Activated CD8-positive, alpha-beta memory T cell treated with anti-CD3 and anti-CD28 coated beads, Interleukin-2, amount 10 ng/mL, durations not matched to agents 7 days and 5 days (primary cell): ENCODE measurements around the gene ARMC7. TPM values are rescaled to one million over a fixed set of nuclear protein-coding genes. Genes with fewer than 3 reads are reported as not detected.
A peak's percentile ranks its signal among the peaks of the same experiment; 100 is the strongest.

Source experiments
- ATAC-seq: fragments of 150-1000 bp; cut with Tn5 transposase; one replicate; pipeline ENCODE4 v1.10.0; 2021; ENCODE audit warnings: moderate library complexity
- CTCF ChIA-PET: fragments of 350-600 bp; sonication (Branson Sonifier 250); formaldehyde crosslinking; loops from one replicate; lab custom pipeline; 2021; ENCODE audit warnings: antibody characterized with exemption; lab: Charles Lee
- DNase-seq: peaks from one replicate; pipeline ENCODE4 v3.0.0-alpha.2; 2020
- H3K27ac Mint-ChIP-seq: one replicate; pipeline ENCODE4 v1.8.0; 2021; ENCODE audit warnings: mild to moderate bottlenecking, mixed read lengths
- H3K27me3 Mint-ChIP-seq: one replicate; pipeline ENCODE4 v1.8.0; 2021; ENCODE audit warnings: mixed read lengths
- H3K36me3 Mint-ChIP-seq: one replicate; pipeline ENCODE4 v1.8.0; 2021; ENCODE audit warnings: mild to moderate bottlenecking, mixed read lengths
- H3K4me1 Mint-ChIP-seq: one replicate; pipeline ENCODE4 v1.8.0; 2021; ENCODE audit warnings: mixed read lengths
- H3K4me3 Mint-ChIP-seq: one replicate; pipeline ENCODE4 v1.8.0; 2021; ENCODE audit warnings: mild to moderate bottlenecking, moderate library complexity, mixed read lengths
- H3K9me3 Mint-ChIP-seq: one replicate; pipeline ENCODE4 v1.8.0; 2022; ENCODE audit warnings: low read depth, mixed read lengths
- total RNA-seq, 2 experiments: library from RNA; stranded (reverse); gene quantifications; one replicate each; pipeline ENCODE4 v1.2.3, GENCODE V29; 2021

The ARMC7 gene
- total RNA-seq, 2 experiments from 2014 or later = 13.5 to 14.5 TPM

DNA sequence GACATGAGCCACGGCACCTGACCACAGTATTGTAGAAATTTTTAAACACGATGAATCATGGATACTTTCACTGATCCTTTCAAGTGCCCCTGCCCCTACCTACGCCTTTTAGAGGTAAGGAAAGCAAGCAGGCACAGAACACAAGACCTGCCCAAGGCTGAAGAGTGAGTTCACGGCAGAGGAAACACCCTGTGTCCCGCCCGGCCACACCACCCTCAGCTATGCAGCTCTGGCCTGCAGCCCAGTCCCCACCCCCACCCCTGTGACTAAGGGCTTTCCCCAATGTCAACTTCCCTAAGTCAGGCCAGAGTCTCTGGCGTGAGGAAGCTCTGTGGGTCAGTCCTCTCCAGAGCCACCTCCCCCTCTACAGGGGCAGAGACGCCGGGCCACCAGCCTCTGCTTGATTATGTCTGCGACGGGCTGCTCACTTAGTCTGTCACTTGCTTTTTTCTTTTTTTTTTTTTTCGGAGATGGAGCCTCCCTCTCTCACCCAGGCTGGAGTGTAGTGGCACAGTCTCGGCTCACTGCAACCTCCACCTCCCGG is 13.6 kb upstream of the ARMC7 start:
- DNase-seq (no peak), ATAC-seq (no peak)
- Mint-ChIP-seq H3K27ac (no peak overlapping the region), H3K4me1 (no peaks in the 10 kb centered on the region), H3K27me3 (no peaks in the 10 kb centered on the region), H3K36me3 (no peaks in the 10 kb centered on the region), H3K9me3 (no peaks in the 10 kb centered on the region), H3K4me3 (no peak overlapping the region)
- CTCF ChIA-PET = interaction anchor here (2.9 kb wide), 1 partner anchor 10 kb away, joined by 6 read pairs; no protein-coding TSS in a partner anchor

DNA sequence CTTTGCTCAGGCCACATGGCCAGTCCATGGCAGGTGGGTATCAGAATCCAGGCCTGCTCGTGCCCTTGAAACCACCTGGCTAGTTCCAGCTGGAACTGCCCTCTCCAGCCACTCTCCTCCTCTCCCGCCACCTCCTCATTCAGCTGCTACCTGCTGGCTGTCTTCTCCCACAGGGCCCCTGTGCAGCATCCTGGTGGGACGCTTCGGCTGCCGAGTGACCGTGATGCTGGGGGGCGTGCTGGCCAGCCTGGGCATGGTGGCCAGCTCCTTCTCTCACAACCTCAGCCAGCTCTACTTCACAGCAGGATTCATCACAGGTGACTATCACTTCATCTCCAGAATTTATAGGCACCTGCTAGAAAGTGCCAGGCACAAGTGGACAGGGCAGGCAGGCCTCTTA is 11.9 kb upstream of the ARMC7 start:
- Mint-ChIP-seq H3K4me1 (no peaks in the 10 kb centered on the region), H3K27me3 (peaks cover 3% of the 10 kb centered on the region), H3K9me3 (no peaks in the 10 kb centered on the region), H3K36me3 (no peaks in the 10 kb centered on the region), H3K4me3 (no peak overlapping the region), H3K27ac (no peak overlapping the region)
- DNase-seq (no peak), ATAC-seq (no peak)
- CTCF ChIA-PET = interaction anchor here (1.1 to 1.5 kb wide), 2 partner anchors 14 to 16 kb away, joined by 3 to 4 read pairs; no protein-coding TSS in a partner anchor

DNA sequence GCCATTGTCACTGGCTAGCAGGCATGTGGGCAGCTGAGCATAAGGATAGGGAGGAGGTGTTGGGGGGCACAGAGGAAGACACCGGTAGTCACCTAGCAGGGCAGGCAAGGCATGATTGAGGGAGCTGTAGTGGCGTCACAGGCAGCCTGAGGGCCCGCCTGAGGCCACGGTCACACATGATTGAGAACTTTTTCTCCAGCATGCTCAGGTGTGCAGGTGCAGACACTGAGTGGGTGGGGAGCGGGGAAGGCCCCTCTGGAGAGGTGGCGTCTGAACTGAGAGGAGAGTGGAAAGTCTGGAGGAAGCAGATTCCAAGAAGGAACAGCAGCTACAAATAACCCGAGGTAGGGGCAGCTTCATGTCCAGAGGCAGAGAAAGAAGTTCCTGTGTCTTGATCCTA is 10.9 kb upstream of the ARMC7 start:
- no peak overlapping the region for H3K27ac Mint-ChIP-seq
- no peaks in the 10 kb centered on the region for H3K36me3 Mint-ChIP-seq
- no peak for ATAC-seq
- H3K4me3 Mint-ChIP-seq = no peak overlapping the region
- CTCF ChIA-PET = interaction anchor here (1.0 to 1.5 kb wide), 3 partner anchors 15 to 39 kb away, joined by 3 read pairs; no protein-coding TSS in a partner anchor
- H3K4me1 Mint-ChIP-seq = no peaks in the 10 kb centered on the region
- H3K9me3 Mint-ChIP-seq = no peaks in the 10 kb centered on the region
- H3K27me3 Mint-ChIP-seq = peaks cover 3% of the 10 kb centered on the region
- DNase-seq = no peak

DNA sequence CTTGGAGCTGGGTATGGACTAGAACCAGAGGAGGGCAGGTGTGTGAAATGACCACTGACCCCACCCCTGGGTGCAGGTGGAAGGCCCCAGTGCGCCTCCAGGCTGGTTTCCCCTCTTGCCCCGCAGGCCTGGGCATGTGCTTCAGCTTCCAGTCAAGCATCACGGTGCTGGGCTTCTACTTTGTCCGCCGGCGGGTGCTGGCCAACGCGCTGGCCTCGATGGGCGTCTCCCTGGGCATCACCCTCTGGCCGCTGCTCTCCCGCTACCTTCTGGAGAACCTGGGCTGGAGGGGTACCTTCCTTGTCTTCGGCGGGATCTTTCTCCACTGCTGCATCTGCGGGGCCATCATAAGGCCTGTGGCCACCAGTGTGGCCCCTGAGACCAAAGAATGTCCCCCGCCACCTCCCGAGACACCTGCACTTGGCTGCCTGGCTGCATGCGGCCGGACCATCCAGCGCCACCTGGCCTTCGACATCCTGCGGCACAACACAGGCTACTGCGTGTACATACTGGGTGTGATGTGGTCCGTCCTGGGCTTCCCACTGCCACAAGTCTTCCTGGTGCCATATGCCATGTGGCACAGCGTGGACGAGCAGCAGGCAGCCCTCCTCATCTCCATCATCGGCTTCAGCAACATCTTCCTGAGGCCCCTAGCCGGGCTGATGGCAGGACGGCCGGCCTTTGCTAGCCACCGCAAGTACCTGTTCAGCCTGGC is 9.7 kb upstream of the ARMC7 start:
- Mint-ChIP-seq H3K36me3 (no peaks in the 10 kb centered on the region), H3K4me1 (no peaks in the 10 kb centered on the region)

DNA sequence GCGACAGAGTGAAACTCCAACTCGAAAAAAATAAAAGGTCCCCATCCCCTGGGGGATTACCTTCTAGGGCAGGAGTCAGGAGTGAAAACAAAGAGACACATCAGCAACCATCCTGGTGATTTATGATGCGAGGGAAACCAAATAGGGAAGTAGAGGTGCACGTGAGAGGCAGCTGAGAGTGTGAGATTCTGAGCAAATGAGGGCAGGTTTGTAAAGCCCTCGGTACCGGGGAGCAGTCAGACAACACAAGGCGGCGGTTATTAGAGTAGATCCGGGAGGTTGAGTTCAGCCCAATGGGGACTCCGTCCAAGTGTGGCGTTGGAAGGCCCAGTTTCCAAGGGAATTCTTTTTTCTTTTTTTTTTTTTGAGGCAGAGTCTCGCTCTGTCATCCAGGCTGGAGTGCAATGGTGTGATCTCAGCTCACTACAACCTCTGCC is 7.4 kb upstream of the ARMC7 start:
- no peak for ATAC-seq
- Mint-ChIP-seq H3K27ac (no peak overlapping the region), H3K27me3 (peaks cover 3% of the 10 kb centered on the region), H3K9me3 (no peaks in the 10 kb centered on the region), H3K4me3 (no peak overlapping the region), H3K36me3 (no peaks in the 10 kb centered on the region), H3K4me1 (peaks cover 3% of the 10 kb centered on the region)
- no peak for DNase-seq
- CTCF ChIA-PET = interaction anchor here (4.0 kb wide), 1 partner anchor 12 kb away, joined by 17 read pairs; no protein-coding TSS in a partner anchor

More for the DNA sequence above, 9.7 kb upstream of the ARMC7 start:
- Mint-ChIP-seq H3K4me3 (no peak overlapping the region), H3K27ac (no peak overlapping the region), H3K27me3 (peaks cover 3% of the 10 kb centered on the region), H3K9me3 (no peaks in the 10 kb centered on the region)
- DNase-seq (no peak), ATAC-seq (no peak)
- CTCF ChIA-PET = interaction anchor here (1.4 to 4.0 kb wide), 2 partner anchors 14 to 40 kb away, joined by 3 to 17 read pairs; no protein-coding TSS in a partner anchor

DNA sequence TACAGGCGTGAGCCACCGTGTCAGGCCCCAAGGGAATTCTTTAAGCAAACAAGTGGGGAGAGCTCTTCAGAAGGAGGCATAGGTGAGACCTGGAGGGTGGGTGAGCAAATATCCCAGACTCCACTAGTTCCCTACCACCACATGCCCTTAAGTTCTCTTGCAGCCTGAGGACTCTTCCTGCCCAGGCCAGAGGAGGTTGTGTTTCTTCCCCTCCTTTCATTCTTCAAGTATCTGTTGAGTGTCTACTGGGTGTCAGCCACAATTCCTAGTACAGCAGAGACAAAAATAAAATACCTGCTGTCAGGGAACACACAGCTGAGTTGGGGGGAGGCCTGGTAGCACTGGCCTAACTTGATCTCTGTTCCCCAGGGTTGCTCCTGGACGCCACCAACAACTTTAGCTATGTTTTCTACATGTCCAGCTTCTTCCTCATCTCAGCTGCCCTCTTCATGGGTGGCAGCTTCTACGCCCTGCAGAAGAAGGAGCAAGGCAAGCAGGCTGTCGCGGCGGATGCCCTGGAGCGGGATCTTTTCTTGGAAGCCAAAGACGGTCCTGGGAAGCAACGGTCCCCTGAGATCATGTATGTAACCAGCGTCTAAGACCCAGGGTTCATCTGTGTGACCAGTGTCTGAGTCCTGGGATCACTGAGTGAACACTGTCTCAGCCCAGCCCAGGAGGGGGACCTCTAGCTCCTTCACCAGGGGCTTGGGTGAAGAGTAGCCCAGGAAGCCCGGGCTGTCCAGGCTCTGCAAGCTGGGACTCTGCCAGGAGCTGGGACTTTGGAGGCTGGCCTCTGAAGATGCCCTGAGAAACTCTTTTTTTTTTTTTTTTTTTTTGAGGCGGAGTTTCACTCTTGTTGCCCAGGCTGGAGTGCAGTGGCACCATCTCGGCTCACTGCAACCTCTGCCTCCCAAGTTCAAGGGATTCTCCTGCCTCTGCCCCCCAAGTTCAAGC is 5.9 kb upstream of the ARMC7 start:
- DNase-seq (no peak), ATAC-seq (no peak)
- H3K36me3 Mint-ChIP-seq = no peaks in the 10 kb centered on the region
- no peak overlapping the region for H3K27ac Mint-ChIP-seq
- CTCF ChIA-PET = interaction anchor here (1.2 to 4.3 kb wide), 6 partner anchors 10 to 146 kb away, joined by 3 to 28 read pairs (median 16); no protein-coding TSS in a partner anchor
- H3K4me1 Mint-ChIP-seq = peaks cover 7% of the 10 kb centered on the region
- no peaks in the 10 kb centered on the region for H3K9me3 Mint-ChIP-seq
- H3K27me3 Mint-ChIP-seq = peaks cover 3% of the 10 kb centered on the region
- no peak overlapping the region for H3K4me3 Mint-ChIP-seq

DNA sequence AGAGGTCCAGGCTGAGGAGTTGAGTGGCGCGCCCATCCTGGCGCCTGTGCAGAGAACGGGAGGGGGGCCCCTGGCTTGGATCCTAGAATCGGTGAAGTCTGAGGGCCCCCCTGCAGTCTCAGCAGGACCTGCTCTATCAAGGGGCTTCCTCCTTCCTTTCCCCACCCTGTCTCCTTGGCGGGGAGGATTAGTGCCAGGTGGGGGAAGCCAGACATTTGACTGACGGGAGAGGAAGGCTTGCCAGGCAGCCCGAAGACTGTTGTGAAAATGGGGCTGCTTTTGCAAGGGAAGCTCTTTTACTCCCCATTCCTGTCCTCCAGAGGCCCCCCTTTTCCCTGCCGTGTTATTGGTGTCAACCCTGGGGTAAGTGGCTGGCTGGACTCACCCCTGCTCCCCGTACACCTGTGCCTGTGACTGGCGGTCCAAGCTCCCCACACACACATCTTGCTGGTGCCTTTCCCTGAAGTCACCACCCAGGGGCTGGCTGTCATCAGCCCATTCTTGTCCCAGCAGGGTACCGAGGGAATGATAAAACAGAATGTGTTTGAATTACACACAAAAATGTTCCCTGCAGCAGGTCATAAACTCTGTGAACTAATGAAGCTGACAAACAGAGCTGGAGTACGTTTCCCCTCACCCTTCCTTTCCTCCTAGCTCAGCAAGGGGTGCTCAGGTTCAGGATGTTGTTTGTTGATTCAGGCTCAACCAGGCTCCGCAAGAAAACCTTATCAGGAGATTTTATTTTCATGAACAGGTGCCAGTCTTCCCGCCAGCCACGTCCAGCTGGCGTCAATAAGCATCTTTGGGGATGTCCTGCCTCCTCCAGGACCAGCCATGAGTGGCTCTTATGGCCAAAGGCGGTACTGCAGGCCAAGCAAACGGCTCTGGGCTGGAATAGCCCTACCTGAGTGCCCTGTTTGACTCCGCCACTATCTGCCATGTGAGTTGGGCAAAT is 4.4 kb upstream of the ARMC7 start:
- DNase-seq = peak; percentile 54

DNA sequence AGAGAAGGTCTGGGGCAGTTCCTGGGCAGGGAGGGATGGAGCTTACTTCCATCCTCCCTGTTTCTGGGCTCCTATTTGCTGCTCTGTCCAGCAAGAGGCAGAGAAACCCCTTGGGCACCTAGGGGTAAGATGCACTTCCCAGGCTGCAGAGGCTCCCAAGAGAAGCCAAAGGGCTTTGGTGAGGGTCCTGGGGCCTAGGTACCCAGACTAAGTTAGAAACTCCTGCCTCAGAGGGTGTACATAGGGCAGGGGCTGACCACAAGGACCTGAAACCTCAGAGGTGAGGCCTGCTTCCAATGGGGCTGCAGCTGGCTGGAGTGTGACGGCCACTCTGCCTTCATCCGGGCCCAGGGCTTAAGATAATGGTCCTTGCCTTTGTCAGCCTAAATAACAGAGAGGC is 1.6 kb upstream of the ARMC7 start:
- H3K27me3 Mint-ChIP-seq = no peaks in the 10 kb centered on the region
- peaks cover 11% of the 10 kb centered on the region for H3K36me3 Mint-ChIP-seq
- CTCF ChIA-PET = interaction anchor here (0.6 to 1.0 kb wide), 5 partner anchors 8 to 151 kb away, joined by 3 to 4 read pairs (median 3); no protein-coding TSS in a partner anchor
- H3K4me1 Mint-ChIP-seq = peaks cover 25% of the 10 kb centered on the region
- DNase-seq = no peak
- no peak for ATAC-seq
- no peaks in the 10 kb centered on the region for H3K9me3 Mint-ChIP-seq
- peak overlapping the region; percentile 88 for H3K4me3 Mint-ChIP-seq
- H3K27ac Mint-ChIP-seq = no peak overlapping the region

More for the DNA sequence above, 4.4 kb upstream of the ARMC7 start:
- H3K4me3 Mint-ChIP-seq = no peak overlapping the region
- H3K36me3 Mint-ChIP-seq = no peaks in the 10 kb centered on the region
- H3K4me1 Mint-ChIP-seq = peaks cover 11% of the 10 kb centered on the region
- no peak overlapping the region for H3K27ac Mint-ChIP-seq
- no peak for ATAC-seq
- no peaks in the 10 kb centered on the region for H3K9me3 Mint-ChIP-seq
- H3K27me3 Mint-ChIP-seq = peaks cover 3% of the 10 kb centered on the region
- CTCF ChIA-PET = interaction anchor here (0.8 to 4.3 kb wide), 22 partner anchors 9 to 164 kb away, joined by 3 to 28 read pairs (median 5); partner anchors contain the start of genes HID1 and SLC16A5

DNA sequence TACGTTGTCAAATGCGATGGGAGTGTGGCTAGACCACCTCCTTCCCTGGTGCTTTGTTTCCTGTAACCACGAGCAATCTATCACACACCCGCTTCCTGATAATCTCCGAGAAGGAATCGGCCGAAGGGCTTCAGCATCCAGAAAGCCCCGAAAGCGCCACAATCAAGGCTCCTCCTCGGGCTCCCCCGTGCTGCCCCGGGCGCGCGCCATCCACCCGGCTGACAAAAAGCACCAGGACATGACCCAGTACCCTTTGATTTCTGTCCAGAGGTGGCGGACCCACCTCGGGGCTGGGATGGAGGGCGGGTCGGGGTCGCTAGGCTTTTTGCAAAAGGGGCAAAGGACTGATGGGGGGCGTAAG is 743 bp upstream of the ARMC7 start:
- peak overlapping the region; percentile 88 for H3K4me3 Mint-ChIP-seq
- H3K27me3 Mint-ChIP-seq = no peaks in the 10 kb centered on the region
- H3K4me1 Mint-ChIP-seq = peaks cover 29% of the 10 kb centered on the region
- no peaks in the 10 kb centered on the region for H3K9me3 Mint-ChIP-seq
- DNase-seq = no peak
- CTCF ChIA-PET = interaction anchor here (0.6 to 11.2 kb wide), 7 partner anchors 19 to 151 kb away, joined by 3 to 257 read pairs (median 18); partner anchors contain the start of genes NT5C and NUP85
- peak; percentile 2 for ATAC-seq
- H3K27ac Mint-ChIP-seq = peak overlapping the region; percentile 59
- peaks cover 12% of the 10 kb centered on the region for H3K36me3 Mint-ChIP-seq

DNA sequence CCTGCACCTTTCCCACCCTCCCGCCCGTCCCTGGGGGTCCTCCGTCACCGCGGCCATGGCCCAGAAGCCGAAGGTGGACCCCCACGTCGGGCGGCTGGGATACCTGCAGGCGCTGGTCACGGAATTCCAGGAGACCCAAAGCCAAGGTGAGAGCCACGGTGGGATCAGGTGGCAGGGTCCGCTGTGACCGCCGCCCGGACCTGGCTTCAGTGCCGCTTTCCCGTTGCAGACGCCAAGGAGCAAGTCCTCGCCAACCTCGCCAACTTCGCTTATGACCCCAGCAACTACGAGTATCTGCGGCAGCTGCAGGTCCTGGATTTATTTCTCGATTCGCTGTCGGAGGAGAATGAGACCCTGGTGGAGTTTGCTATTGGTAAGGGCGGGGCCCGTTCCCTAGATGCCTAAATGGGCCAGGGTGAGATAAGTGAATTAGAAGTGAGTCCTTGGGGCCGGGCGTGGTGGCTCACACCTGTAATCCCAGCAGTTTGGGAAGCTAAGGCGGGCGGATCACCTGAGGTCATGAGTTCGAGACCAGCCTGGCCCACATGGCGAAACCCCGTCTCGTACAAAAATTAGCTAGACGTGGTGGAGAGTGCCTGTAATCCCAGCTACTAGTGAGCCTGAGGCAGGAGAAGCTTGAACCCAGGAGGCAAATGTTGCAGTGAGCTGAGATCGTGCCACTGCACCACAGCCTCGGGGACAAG is 617 bp downstream of the ARMC7 start:
- Mint-ChIP-seq H3K27me3 (no peaks in the 10 kb centered on the region), H3K9me3 (no peaks in the 10 kb centered on the region), H3K4me1 (peaks cover 42% of the 10 kb centered on the region), H3K27ac (peak overlapping the region; percentile 90), H3K36me3 (peaks cover 19% of the 10 kb centered on the region), H3K4me3 (peak overlapping the region; percentile 88)
- CTCF ChIA-PET = interaction anchor here (0.6 to 11.2 kb wide), 12 partner anchors 17 to 1489 kb away, joined by 3 to 257 read pairs (median 7); partner anchors contain the start of genes MIF4GD, MRPL58, NT5C and NUP85
- DNase-seq = peak; percentile 51
- ATAC-seq = no peak

DNA sequence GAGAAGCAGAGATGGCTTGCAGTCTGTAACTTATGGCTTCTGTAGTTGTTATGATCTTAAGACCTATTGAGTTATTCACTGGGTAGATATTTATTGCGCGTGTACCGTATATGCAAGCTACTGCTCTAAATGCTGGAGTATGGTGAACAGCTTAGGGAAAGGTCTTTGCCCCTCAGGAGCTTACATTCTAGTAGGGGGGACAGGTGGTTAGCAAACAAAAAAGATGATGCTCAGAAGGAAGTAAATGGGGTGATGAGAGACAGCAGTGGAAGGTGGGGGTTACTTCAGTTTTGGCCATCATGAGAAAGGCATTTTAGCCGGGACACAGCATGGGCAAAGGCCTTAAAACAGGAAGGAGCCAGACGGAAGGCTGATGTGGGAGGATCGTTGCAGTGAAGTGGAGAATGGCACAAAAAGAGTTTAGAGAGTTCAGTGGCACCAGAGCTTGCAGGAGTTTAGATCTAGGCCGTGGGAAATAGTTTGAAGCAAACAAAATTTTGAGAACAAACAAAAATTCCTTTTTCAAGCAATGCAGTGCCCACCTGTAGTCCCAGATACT is 2.1 kb downstream of the ARMC7 start:
- Mint-ChIP-seq H3K4me3 (peak overlapping the region; percentile 88), H3K27ac (peak overlapping the region; percentile 29)
- no peak for ATAC-seq

More for the DNA sequence above, 2.1 kb downstream of the ARMC7 start:
- peaks cover 39% of the 10 kb centered on the region for H3K4me1 Mint-ChIP-seq
- peaks cover 20% of the 10 kb centered on the region for H3K36me3 Mint-ChIP-seq
- no peaks in the 10 kb centered on the region for H3K9me3 Mint-ChIP-seq
- CTCF ChIA-PET = interaction anchor here (0.8 to 11.2 kb wide), 9 partner anchors 16 to 561 kb away, joined by 3 to 257 read pairs (median 9); partner anchors contain the start of genes MIF4GD, NT5C and NUP85
- no peaks in the 10 kb centered on the region for H3K27me3 Mint-ChIP-seq
- DNase-seq = no peak
